Endothelial cell (in vitro differentiated cells): ENCODE data around the gene GPR146. TPM values are rescaled to one million over a fixed set of nuclear protein-coding genes. Genes with fewer than 3 reads are reported as not detected.

Experiments used
- DNase-seq: peaks from one replicate; pipeline ENCODE4 v3.0.0; 2021; ENCODE audit warnings: low spot score
- H3K27ac Mint-ChIP-seq: one replicate; pipeline ENCODE4 v1.8.0; 2021; ENCODE audit warnings: mixed read lengths, inconsistent platforms; ENCODE audit not compliant: unreplicated experiment
- H3K27me3 Mint-ChIP-seq: one replicate; pipeline ENCODE4 v1.8.0; 2021; ENCODE audit warnings: mild to moderate bottlenecking, moderate library complexity, mixed read lengths, inconsistent platforms; ENCODE audit not compliant: unreplicated experiment
- H3K36me3 Mint-ChIP-seq: one replicate; pipeline ENCODE4 v1.8.0; 2021; ENCODE audit warnings: mild to moderate bottlenecking, low read depth, mixed read lengths, inconsistent platforms; ENCODE audit not compliant: unreplicated experiment
- H3K4me1 Mint-ChIP-seq: one replicate; pipeline ENCODE4 v1.8.0; 2021; ENCODE audit warnings: mild to moderate bottlenecking, mixed read lengths, inconsistent platforms; ENCODE audit not compliant: unreplicated experiment
- H3K4me3 Mint-ChIP-seq: one replicate; pipeline ENCODE4 v1.8.0; 2021; ENCODE audit warnings: mild to moderate bottlenecking, mixed read lengths, inconsistent platforms; ENCODE audit not compliant: unreplicated experiment
- H3K9me3 Mint-ChIP-seq: one replicate; pipeline ENCODE4 v1.8.0; 2021; ENCODE audit warnings: mixed read lengths, inconsistent platforms; ENCODE audit not compliant: unreplicated experiment
- total RNA-seq: library from RNA; stranded (reverse); fragmentation: NEBNext Ultra II Directional; extraction: Animal tissue kit (Norgen Biotek cat#: 25700); gene quantifications from one replicate; pipeline ENCODE4 v1.2.1, GENCODE V29; 2021; ENCODE audit not compliant: unreplicated experiment
- TF ChIP-seq, protein P1 (sequence below): fragments of 200-600 bp; sonication (generic); IDR thresholded peaks from one replicate; pipeline ENCODE4 v1.5.0; 2021; ENCODE audit warnings: antibody characterized with exemption; ENCODE audit not compliant: unreplicated experiment

The GPR146 gene
- total RNA-seq, 1 donor from 2014 or later = 8.1 TPM

DNA sequence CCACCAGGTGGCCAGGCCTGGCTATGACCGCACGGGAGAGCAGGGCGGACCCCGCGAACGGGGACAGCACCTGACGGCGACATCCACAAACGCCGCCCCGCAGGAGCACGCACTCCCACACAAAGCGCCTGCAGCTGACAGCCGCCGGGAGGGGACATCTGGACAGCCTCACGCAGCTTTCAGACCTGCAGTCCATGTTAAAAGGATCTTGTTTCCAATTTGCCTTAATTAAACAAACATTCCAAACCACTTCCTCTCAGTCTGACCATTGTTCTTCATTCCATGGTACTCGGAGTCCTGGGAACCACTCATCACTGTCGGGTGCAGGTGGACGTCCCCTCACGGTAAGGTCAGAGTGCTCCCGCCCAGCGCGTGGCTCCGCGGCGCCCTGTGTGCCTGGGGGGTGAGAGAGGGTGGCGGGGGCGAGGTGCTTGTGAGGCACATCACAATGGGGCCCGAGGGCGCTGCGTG, 37.6 kb downstream of the GPR146 start:
- no peak overlapping the region for H3K27ac Mint-ChIP-seq
- no peak overlapping the region for H3K4me3 Mint-ChIP-seq
- H3K27me3 Mint-ChIP-seq = peaks cover 2% of the 10 kb centered on the region

DNA sequence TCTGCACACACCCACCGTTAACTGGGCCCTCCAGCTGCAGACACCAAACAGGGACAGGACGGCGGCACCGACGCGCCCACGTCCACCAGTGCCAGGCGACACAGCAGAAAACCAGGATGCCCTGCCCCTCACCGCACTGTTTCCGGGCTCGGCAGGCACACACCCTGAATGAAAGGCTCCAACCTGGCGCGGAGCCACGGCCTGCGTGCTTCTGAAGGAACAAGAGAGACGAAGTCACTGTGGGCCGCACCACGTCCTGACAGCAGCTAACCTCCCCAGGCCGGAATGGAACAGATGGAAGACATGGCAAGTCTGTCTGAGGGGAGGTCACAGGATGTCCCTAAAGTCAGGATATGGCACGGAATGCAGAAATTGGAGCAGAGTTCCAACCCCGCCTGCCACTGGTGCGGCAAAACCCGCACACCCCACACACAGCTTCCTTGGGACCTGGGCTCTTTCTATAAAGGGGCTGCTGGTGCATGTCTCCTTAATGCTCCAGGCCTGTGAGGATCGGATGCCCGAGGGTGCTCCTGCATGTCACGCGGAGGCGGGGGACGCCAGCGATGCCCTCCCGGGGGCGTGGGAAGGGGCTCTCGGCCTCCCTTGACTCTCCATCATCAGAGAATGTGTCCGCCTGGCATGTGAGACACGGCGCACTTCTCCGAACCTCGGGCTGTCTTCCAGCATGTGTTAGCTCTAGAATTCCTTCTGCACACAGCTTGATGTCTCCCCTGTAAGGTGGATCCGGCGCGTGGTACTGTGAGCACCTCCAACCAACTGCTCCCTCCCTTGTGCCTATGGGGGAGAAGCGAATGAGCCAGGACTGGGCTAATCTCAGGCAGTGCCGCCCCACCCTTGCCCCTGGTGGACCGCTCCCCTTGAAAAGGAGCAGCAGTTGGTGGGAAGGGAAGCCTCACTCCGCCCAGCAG, 39.6 kb downstream of the GPR146 start:
- TF ChIP-seq, protein P1, sequence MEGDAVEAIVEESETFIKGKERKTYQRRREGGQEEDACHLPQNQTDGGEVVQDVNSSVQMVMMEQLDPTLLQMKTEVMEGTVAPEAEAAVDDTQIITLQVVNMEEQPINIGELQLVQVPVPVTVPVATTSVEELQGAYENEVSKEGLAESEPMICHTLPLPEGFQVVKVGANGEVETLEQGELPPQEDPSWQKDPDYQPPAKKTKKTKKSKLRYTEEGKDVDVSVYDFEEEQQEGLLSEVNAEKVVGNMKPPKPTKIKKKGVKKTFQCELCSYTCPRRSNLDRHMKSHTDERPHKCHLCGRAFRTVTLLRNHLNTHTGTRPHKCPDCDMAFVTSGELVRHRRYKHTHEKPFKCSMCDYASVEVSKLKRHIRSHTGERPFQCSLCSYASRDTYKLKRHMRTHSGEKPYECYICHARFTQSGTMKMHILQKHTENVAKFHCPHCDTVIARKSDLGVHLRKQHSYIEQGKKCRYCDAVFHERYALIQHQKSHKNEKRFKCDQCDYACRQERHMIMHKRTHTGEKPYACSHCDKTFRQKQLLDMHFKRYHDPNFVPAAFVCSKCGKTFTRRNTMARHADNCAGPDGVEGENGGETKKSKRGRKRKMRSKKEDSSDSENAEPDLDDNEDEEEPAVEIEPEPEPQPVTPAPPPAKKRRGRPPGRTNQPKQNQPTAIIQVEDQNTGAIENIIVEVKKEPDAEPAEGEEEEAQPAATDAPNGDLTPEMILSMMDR = no peak
- no peak for DNase-seq
- H3K27me3 Mint-ChIP-seq = peaks cover 2% of the 10 kb centered on the region
- no peaks in the 10 kb centered on the region for H3K36me3 Mint-ChIP-seq
- H3K27ac Mint-ChIP-seq = no peak overlapping the region
- peaks cover 16% of the 10 kb centered on the region for H3K4me1 Mint-ChIP-seq
- peak overlapping the region; percentile 21 for H3K4me3 Mint-ChIP-seq
- H3K9me3 Mint-ChIP-seq = no peaks in the 10 kb centered on the region

More for the DNA sequence above, 37.6 kb downstream of the GPR146 start:
- Mint-ChIP-seq H3K36me3 (no peaks in the 10 kb centered on the region), H3K9me3 (no peaks in the 10 kb centered on the region), H3K4me1 (peaks cover 16% of the 10 kb centered on the region)
- no peak for DNase-seq
- TF ChIP-seq, protein P1 = no peak

DNA sequence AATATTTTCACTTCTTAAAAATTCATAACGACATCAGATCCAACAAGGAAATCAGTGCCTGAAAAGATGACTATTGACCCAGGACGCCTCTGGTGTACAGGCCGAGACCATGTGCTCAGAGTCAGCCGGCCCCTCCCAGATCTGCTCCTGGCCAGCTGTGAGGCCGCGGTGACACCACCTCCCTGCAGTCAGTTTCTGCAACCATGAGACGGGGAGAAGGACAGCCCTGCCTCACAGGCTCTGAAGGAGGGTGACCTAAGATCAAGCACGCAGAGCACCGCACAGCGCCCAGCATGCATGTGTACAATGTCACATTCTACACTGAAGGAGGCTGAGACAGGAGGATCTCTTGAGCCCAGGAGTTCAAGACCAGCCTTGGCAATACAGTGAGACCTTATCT, 40.9 kb downstream of the GPR146 start:
- Mint-ChIP-seq H3K36me3 (no peaks in the 10 kb centered on the region), H3K27ac (no peak overlapping the region), H3K4me1 (peaks cover 13% of the 10 kb centered on the region), H3K4me3 (no peak overlapping the region), H3K27me3 (peaks cover 3% of the 10 kb centered on the region), H3K9me3 (no peaks in the 10 kb centered on the region)
- no peak for DNase-seq
- TF ChIP-seq, protein P1 = no peak

DNA sequence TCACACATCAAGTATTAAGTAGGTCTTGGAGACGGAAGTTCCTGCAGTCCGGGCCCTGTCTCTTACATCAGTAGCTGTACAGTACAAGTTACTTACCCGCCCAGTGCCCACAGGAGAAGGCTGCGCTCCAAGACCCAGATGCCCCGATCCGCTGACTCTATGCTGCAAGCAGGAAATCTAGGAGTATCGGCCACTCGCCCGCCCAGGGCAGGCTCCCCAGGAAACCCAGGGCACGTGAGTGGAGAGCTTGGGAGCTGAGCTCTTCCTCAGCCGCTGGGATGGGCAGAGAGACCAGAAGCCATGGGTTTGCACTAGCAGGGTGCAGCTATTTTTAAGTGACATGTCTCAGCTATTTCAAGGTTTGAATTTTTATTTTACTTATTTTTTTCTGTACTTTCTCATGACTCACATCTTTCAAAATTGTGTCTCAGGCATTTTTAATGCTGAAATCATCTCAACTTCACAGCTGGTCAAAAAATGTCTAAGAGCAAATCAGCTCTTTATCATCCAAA, 41.6 kb downstream of the GPR146 start:
- peaks cover 13% of the 10 kb centered on the region for H3K4me1 Mint-ChIP-seq
- H3K4me3 Mint-ChIP-seq = no peak overlapping the region
- TF ChIP-seq, protein P1 = no peak
- H3K36me3 Mint-ChIP-seq = no peaks in the 10 kb centered on the region
- H3K27ac Mint-ChIP-seq = no peak overlapping the region
- peaks cover 3% of the 10 kb centered on the region for H3K27me3 Mint-ChIP-seq
- no peak for DNase-seq
- no peaks in the 10 kb centered on the region for H3K9me3 Mint-ChIP-seq
